Measurements from ENCODE around the gene IFI27L2. TPM values are rescaled to one million over a fixed set of nuclear protein-coding genes. Genes with fewer than 3 reads are reported as not detected.

The IFI27L2 gene
- total RNA-seq, 1 experiment from 2014 or later, result 28.6 TPM

DNA sequence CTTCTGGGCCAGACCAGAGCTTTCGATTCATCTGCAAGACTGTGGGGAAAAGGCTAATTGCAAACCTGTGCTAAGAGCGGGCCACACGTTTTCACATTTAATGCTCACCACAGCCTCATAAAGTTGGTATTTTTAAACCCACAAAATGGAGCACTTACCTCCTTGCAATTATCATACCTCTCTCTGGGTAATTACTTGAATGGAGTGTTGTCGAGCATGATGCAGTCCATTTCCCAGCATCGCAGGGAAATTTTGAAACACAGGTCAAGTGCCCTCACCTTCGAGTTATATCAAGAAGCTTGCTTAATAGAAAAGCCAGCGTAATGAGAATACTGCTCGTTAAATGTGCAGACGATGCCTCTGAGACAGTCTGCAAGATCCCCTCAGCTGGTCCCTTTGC is 8.8 kb upstream of the IFI27L2 start:
- no peaks in the 10 kb centered on the region for H4K20me1 ChIP-seq (ENCODE audit: control insufficient read depth, insufficient read depth, insufficient read length)
- H3K4me1 ChIP-seq (ENCODE audit: insufficient read depth, low read length), result peaks cover 4% of the 10 kb centered on the region; the same call in 1 of the 2 replicates
- H2BK120ac ChIP-seq (ENCODE audit: low read depth, low read length, poor library complexity, severe bottlenecking), result no peak overlapping the region
- no peak overlapping the region for H3K4ac ChIP-seq (ENCODE audit: low read depth, low read length)
- no peak for DNase-seq
- H3K23me2 ChIP-seq (ENCODE audit: insufficient read length, low read depth, low read length, poor library complexity, severe bottlenecking), result peaks cover 2% of the 10 kb centered on the region
- no peak overlapping the region for H4K8ac ChIP-seq (replicated peaks; ENCODE audit: insufficient read length, low read depth, low read length)
- H4K91ac ChIP-seq (ENCODE audit: insufficient read length, low read depth, low read length), result no peak overlapping the region
- no peak overlapping the region for H3K27ac ChIP-seq (ENCODE audit: insufficient read length, low read depth, low read length)
- no peak overlapping the region for H3K56ac ChIP-seq (ENCODE audit: insufficient read length, low read depth, low read length)
- TF ChIP-seq, protein P1, sequence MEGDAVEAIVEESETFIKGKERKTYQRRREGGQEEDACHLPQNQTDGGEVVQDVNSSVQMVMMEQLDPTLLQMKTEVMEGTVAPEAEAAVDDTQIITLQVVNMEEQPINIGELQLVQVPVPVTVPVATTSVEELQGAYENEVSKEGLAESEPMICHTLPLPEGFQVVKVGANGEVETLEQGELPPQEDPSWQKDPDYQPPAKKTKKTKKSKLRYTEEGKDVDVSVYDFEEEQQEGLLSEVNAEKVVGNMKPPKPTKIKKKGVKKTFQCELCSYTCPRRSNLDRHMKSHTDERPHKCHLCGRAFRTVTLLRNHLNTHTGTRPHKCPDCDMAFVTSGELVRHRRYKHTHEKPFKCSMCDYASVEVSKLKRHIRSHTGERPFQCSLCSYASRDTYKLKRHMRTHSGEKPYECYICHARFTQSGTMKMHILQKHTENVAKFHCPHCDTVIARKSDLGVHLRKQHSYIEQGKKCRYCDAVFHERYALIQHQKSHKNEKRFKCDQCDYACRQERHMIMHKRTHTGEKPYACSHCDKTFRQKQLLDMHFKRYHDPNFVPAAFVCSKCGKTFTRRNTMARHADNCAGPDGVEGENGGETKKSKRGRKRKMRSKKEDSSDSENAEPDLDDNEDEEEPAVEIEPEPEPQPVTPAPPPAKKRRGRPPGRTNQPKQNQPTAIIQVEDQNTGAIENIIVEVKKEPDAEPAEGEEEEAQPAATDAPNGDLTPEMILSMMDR (conservative IDR thresholded peaks at IDR 0.05), result no peak
- peaks cover 12% of the 10 kb centered on the region for H3K27me3 Mint-ChIP-seq (ENCODE audit: low read depth)
- H3K9ac ChIP-seq (ENCODE audit: extremely low read depth, insufficient read length, low read length), result no peak overlapping the region
- H3K27me3 ChIP-seq (ENCODE audit: insufficient read depth, low read length), result no peaks in the 10 kb centered on the region
- no peak overlapping the region for H3K4me3 Mint-ChIP-seq
- no peak overlapping the region for H2AK5ac ChIP-seq (ENCODE audit: insufficient read length, low read length)
- H3K27ac Mint-ChIP-seq, result no peak overlapping the region
- no peak overlapping the region for H2BK12ac ChIP-seq (ENCODE audit: insufficient read length, low read depth, low read length)
- H3K18ac ChIP-seq (ENCODE audit: insufficient read length, low read depth, low read length), result no peak overlapping the region
- WGBS (ENCODE audit: extremely low coverage, insufficient read length, low lambda C conversion rate), result no CpG with 5 or more reads among the region's 9 CpGs
- peaks cover 16 to 18% of the 10 kb centered on the region in 2 experiments for H3K4me1 Mint-ChIP-seq
- H3K36me3 Mint-ChIP-seq (ENCODE audit: insufficient read depth in 1 of 3, low read depth in 3 of 3), result peaks cover 0 to 18% (median 6%) of the 10 kb centered on the region in 3 experiments; a peak in 4 of 7 replicates
- no peak overlapping the region for H3K4me2 ChIP-seq (ENCODE audit: insufficient read depth, insufficient read length, low read length)
- H3K9me3 ChIP-seq (ENCODE audit: control insufficient read depth, low read depth, low read length), result no peaks in the 10 kb centered on the region
- no peak overlapping the region for H4K5ac ChIP-seq (ENCODE audit: insufficient read length, low read depth, low read length)
- no peak overlapping the region for H2BK5ac ChIP-seq (ENCODE audit: insufficient read length, low read length)
- H3T11ph ChIP-seq (ENCODE audit: low read length), result no peak overlapping the region
- no peak overlapping the region for H3K23ac ChIP-seq (ENCODE audit: insufficient read length, low read depth, low read length)
- peaks cover 14 to 15% of the 10 kb centered on the region in 2 experiments for H3K9me3 Mint-ChIP-seq
- no peaks in the 10 kb centered on the region for H3K79me2 ChIP-seq (ENCODE audit: insufficient read depth, low read length)
- no peak overlapping the region for H2AFZ ChIP-seq (ENCODE audit: low read length)
- H2BK20ac ChIP-seq (ENCODE audit: low read depth, low read length, poor library complexity, severe bottlenecking), result no peak overlapping the region
- H3K79me1 ChIP-seq (ENCODE audit: insufficient read depth, low read depth, low read length, poor library complexity, severe bottlenecking), result no peaks in the 10 kb centered on the region
- no peak overlapping the region for H3K14ac ChIP-seq (ENCODE audit: insufficient read depth, low read length)
- no peak overlapping the region for H2BK15ac ChIP-seq (ENCODE audit: low read depth, low read length)
